Lung (tissue), 10 donors: ENCODE results near the gene POM121. TPM values are rescaled to one million over a fixed set of nuclear protein-coding genes. Genes with fewer than 3 reads are reported as not detected.
"Not testable (repeated sequence)": the region's sequence is repeated elsewhere in the genome, so short reads cannot be mapped to it uniquely, and the experiment has no call there.

Experiments
- ATAC-seq: fragments of 200-7000 bp; cut with Tn5 transposase; one replicate; pipeline ENCODE4 v1.9.1; 2020; ENCODE audit warnings: moderate number of reproducible peaks; ENCODE audit not compliant: insufficient read depth, low FRiP score
- DNase-seq, 3 donors: peaks; one replicate each; pipeline ENCODE4 v3.0.0-alpha.2; 2013 to 2017
- H3K27ac ChIP-seq, 2 donors: one replicate each; pipeline ENCODE4 v1.5.1; 2013; ENCODE audit warnings: mild to moderate bottlenecking in 2 of 2, moderate library complexity in 2 of 2, control low read depth in 1 of 2, inconsistent platforms in 1 of 2, low read depth in 1 of 2, low read length in 1 of 2
- H3K27me3 ChIP-seq, 3 donors: one replicate each; pipeline ENCODE4 v1.5.1; 2013; ENCODE audit warnings: low read length in 2 of 3; ENCODE audit not compliant: control insufficient read depth in 3 of 3, insufficient read depth in 3 of 3
- H3K36me3 ChIP-seq, 4 donors: one replicate each; pipeline ENCODE4 v1.5.1; 2013; ENCODE audit warnings: low read length in 4 of 4, mild to moderate bottlenecking in 1 of 4, moderate library complexity in 1 of 4; ENCODE audit not compliant: control insufficient read depth in 4 of 4, insufficient read depth in 4 of 4
- H3K4me1 ChIP-seq, 5 donors: one replicate each; pipeline ENCODE4 v1.5.1; 2013; ENCODE audit warnings: low read length in 5 of 5, mild to moderate bottlenecking in 2 of 5, moderate library complexity in 1 of 5; ENCODE audit not compliant: control insufficient read depth in 5 of 5, insufficient read depth in 5 of 5
- H3K4me3 ChIP-seq: one replicate; pipeline ENCODE4 v1.5.1; 2013; ENCODE audit warnings: mild to moderate bottlenecking, control low read depth, moderate library complexity
- H3K9ac ChIP-seq, 2 donors: one replicate each; pipeline ENCODE4 v1.5.1; 2013; ENCODE audit warnings: low read length in 2 of 2, control low read depth in 1 of 2; ENCODE audit not compliant: insufficient read depth in 1 of 2
- H3K9me3 ChIP-seq, 4 donors: one replicate each; pipeline ENCODE4 v1.5.1; 2013; ENCODE audit warnings: low read length in 3 of 4, mild to moderate bottlenecking in 1 of 4, moderate library complexity in 1 of 4; ENCODE audit not compliant: control insufficient read depth in 4 of 4, insufficient read depth in 3 of 4
- WGBS, 2 donors: extraction: QIAGEN DNeasy Blood & Tissue Kit; methylation state at CpG; one replicate each; pipeline ENCODE4 v1.1.7; 2013; 5-methylcytosine and 5-hydroxymethylcytosine counted together
- polyA plus RNA-seq, 2 donors: library from polyadenylated mRNA; stranded (reverse); fragments of 200-250 nt; gene quantifications; one replicate each; pipeline ENCODE4 v1.2.1, GENCODE V29; 2013
- total RNA-seq, 2 donors: library from RNA; depleted of rRNA in 1 of 2; stranded (reverse); fragments of >200 nt in 1 of 2; gene quantifications; one replicate each; pipeline ENCODE4 v1.2.1, GENCODE V29; 2014 to 2021
- donor health status: Bipolar disorder and iron deficiency.
- donor health status: healthy.
- donor health status: DM: yes; HTN: yes; CAD: no.

POM121 gene
- total and polyA plus RNA-seq, 4 donors, result 14.5 to 38.0 (median 16.6) TPM

DNA sequence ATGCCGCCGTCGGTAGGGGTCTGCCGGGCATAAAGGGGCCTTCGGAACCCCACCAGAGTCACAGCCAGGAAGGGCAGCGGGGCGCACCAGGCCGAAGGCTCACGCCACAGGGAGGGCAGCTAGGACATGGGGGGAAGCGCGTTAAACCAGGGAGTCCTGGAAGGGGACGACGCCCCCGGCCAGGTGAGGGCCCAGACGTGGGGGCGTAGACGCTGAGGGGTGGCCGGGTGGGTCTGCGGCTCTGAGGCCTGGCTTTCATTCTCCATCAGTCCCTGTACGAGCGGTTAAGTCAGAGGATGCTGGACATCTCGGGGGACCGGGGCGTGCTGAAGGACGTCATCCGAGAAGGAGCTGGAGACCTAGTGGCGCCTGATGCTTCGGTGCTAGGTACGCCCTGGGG, 44.8 kb downstream of the POM121 start:
- H3K27me3 ChIP-seq, H3K9ac ChIP-seq, H3K36me3 ChIP-seq, H3K4me3 ChIP-seq, ATAC-seq, H3K27ac ChIP-seq, H3K4me1 ChIP-seq, DNase-seq, H3K9me3 ChIP-seq: not testable (repeated sequence)
- 55 to 72% methylated on average over 3 to 20 of the region's 29 CpGs for WGBS, 2 donors

DNA sequence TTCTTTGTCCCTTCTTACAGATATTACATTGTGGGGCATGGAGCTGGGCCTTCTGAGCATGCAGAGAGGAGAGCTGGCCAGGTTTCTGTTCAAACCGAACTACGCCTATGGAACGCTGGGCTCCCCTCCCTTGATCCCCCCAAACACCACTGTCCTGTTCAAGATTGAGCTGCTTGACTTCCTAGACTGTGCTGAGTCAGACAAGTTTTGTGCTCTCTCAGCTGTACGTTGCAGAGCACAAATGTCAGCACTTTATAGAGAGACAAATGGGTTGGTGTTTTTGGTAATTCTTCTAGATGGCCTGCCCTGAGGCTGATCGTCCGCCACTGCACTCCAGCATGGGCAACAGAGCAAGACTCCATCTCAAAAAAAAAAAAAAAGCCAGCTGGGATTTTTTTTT, 46.6 kb downstream of the POM121 start:
- H3K36me3 ChIP-seq, H3K9me3 ChIP-seq, H3K9ac ChIP-seq, H3K4me1 ChIP-seq, H3K4me3 ChIP-seq, H3K27me3 ChIP-seq, DNase-seq, H3K27ac ChIP-seq, ATAC-seq: not testable (repeated sequence)
- WGBS, 2 donors, result no CpG with 5 or more reads among the region's 6 CpGs

DNA sequence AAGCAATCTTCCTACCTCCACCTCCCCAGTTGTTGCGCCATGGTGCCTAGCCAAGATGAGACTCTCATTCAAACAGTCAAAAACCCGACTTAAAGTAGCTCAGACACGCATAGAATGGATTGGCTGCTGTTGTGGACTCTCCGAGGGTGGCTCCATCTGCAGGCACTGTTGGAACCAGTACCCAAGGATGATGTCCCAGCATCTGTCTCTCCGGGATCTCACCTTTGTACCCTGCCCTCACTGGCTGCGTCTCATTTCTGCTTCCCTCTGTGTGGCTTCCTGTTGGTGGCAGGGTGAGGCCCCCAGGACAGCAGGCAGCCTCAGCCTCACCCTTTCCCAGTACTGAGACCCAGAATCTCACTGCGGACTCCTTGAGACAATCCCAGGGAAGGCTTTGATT, 49.9 kb downstream of the POM121 start:
- WGBS, 2 donors, result 80 to 91% methylated on average over 3 to 4 of the region's 7 CpGs
- not testable (repeated sequence) for H3K9me3 ChIP-seq, H3K27me3 ChIP-seq, H3K9ac ChIP-seq, H3K4me1 ChIP-seq, H3K27ac ChIP-seq, DNase-seq, ATAC-seq, H3K4me3 ChIP-seq, H3K36me3 ChIP-seq

DNA sequence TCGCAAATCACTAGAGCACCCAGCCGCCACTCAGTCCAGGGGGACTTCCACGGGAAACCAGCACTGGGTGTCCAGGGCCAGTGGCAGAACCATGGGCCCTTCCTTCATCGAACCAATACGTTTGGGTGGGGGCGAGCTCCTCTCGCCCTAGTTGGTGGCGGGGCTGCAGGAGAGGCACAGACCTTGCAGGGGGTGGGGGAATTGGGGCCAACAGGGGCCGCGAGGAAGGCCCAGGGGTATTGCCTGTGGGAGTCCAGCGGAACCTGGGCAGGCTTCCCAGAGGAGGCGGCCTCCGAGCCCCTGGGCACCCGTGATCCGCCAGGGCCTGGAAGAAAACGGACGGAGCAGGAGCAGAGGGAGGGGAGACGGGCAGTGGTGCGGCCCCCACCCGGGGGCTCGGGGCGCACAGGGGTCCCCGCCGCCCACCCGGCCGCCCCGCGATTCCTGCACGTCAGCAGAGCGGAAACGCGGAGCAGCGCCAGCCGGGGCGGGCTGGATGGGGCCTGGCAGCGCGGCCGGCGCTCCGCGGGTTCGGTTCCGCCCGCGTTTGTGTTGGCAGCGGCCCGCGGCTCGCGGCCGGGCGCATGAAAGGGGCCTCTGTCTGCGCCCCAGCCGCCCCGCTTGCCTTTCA, 50.9 kb downstream of the POM121 start:
- H3K4me3 ChIP-seq, H3K36me3 ChIP-seq, ATAC-seq, H3K9me3 ChIP-seq, H3K27me3 ChIP-seq, H3K4me1 ChIP-seq, H3K9ac ChIP-seq, H3K27ac ChIP-seq: not testable (repeated sequence)
- 85 to 96% methylated on average over 11 to 14 of the region's 55 CpGs for WGBS, 2 donors
- DNase-seq, result peak in 1 of 3 donors; percentile 4

DNA sequence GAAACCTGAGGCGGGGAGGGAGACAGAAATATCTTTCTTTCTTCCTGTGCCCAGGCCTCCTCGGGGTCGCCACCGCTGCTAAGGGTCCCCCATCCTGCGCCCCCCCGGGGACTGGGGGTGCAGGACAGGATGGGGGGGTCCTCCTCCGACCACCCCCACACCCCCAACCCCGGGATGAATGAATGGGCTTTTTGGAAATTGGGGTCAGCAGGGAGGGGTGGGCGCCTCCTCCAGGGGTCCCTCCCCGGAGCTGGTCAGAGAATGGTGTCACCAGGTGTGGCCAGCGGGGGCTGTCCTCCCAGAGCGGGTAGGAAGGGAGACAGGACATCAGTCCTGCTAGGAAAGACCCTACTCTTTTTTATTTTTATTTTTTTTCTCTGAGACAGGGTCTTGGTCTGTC, 51.5 kb downstream of the POM121 start:
- H3K36me3 ChIP-seq, H3K27ac ChIP-seq, H3K9me3 ChIP-seq, ATAC-seq, H3K4me1 ChIP-seq, H3K9ac ChIP-seq, H3K27me3 ChIP-seq, H3K4me3 ChIP-seq, DNase-seq: not testable (repeated sequence)
- WGBS, 2 donors, result 98% methylated on average over 4 of the region's 12 CpGs; no CpG with 5 or more reads in 1 of the 2 donors

DNA sequence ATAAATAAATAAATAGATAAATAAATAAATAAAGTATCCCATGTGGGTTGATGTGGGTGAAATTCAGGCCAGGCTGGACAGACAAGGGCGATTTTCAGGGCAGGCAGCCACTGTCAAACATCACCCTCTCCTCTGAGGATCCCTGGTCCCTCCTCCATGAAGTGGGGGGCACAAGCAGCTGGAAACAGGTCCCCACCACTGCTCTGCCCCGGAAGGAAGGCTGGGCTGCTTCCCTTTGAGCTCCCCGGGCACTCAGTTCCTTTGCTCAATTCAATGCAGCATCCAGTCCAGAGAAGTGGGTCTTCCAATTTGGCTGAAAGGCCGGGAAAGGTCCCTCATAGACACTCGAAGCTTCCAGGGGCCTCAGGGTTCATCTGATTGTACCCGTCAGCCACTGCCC, 55.5 kb downstream of the POM121 start:
- H3K4me1 ChIP-seq, H3K9me3 ChIP-seq, H3K36me3 ChIP-seq, ATAC-seq, H3K27ac ChIP-seq, H3K4me3 ChIP-seq, DNase-seq, H3K9ac ChIP-seq, H3K27me3 ChIP-seq: not testable (repeated sequence)
- WGBS, 2 donors, result 80 to 83% methylated on average over 1 to 2 of the region's 6 CpGs

DNA sequence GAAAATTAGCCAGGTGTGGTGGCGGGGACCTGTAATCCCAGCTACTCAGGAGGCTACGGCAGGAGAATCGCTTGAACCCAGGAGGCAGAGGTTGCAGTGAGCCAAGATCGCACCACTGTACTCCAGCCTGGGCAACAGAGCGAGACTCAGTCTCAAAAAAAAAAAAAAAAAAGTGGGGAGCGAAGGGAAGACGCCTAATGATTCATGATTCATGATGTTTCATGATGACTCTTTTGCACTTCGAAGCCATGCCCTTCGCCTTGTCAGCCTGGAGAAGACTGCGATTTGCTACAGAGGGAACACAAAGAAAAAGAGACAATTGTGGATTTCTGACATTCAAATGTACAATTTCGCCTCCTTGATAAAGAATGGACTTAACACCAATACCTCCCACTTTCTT, 57.2 kb downstream of the POM121 start:
- H3K36me3 ChIP-seq, DNase-seq, H3K9ac ChIP-seq, ATAC-seq, H3K4me1 ChIP-seq, H3K27me3 ChIP-seq, H3K27ac ChIP-seq, H3K9me3 ChIP-seq, H3K4me3 ChIP-seq: not testable (repeated sequence)
- 83 to 100% methylated on average over 1 to 5 of the region's 11 CpGs for WGBS, 2 donors

DNA sequence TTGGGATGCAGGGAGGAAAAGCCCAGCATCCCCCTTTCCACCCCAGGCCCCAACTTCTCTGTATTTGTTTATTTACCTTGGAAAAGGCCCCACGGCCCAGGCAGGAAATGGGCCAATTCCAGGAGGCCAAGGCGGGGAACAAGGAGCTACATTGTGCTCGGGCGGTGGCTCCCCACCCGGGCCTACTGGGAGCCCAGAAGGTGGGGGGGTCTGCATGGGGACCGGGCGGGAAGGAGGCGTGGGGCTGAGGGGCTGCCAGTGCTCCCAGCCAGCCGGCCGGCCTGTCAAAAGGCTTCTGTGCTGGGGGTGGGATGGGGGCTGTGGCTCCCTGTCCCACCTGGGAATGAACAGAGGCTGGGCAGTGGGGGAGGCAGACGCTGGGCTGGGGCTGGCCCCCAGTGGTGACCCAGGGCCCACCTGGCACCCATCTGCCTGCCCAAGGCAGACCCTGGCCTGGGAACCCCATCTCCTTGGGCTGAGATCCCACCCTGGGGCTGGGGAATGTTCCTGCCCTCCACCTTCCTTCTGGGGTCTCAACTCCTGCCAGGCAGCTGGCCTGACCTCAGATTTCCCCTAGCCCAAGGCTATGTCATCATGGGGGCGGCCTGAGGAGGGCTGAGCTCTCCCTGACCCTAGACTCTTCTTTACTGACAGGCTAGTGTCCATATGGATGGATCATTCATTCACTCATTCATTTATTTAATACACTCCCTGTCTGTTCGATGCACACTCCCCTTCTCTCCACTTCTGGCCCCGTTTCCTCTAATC, 65.4 kb downstream of the POM121 start:
- not testable (repeated sequence) for H3K27me3 ChIP-seq, DNase-seq, H3K4me3 ChIP-seq, H3K9ac ChIP-seq, H3K27ac ChIP-seq, H3K36me3 ChIP-seq, H3K4me1 ChIP-seq, ATAC-seq, H3K9me3 ChIP-seq
- 34 to 50% methylated on average over 4 to 10 of the region's 14 CpGs for WGBS, 2 donors
